GM19099 (cell line): ENCODE data around the gene FBXL13.

Experiments used
- POLR2A ChIP-seq: IDR thresholded peaks from 3 replicates; pipeline ENCODE4 v1.6.1; 2011; ENCODE audit warnings: low read depth; ENCODE audit not compliant: insufficient read length; ENCODE audit errors: extremely low read depth

FBXL13 gene

GRCh38 chr7:103074519-103075336 is at the start of gene FBXL13, which contains the start of gene ARMC10:
TSS of gene FBXL13 (minus strand) at chr7:103074796.
TSS of gene ARMC10 (plus strand) at chr7:103075140. CDS start at chr7:103075273, 133 bp downstream.
- peak; percentile 85 for TF ChIP-seq POLR2A

GRCh38 chr7:103123529-103123928 is 48.9 kb upstream of the FBXL13 start:
- no peak for TF ChIP-seq POLR2A

- no peak for TF ChIP-seq POLR2A
Measured at GRCh38 chr7:103121641-103122040, 47.0 kb upstream of the FBXL13 start.

- TF ChIP-seq POLR2A, result no peak
Measured at GRCh38 chr7:103120362-103120761, 45.8 kb upstream of the FBXL13 start.

- no peak for TF ChIP-seq POLR2A
Measured at GRCh38 chr7:103119791-103120291, 45.2 kb upstream of the FBXL13 start.

GRCh38 chr7:103117465-103117864 is 42.9 kb upstream of the FBXL13 start:
- TF ChIP-seq POLR2A, result no peak

GRCh38 chr7:103116991-103117390 is 42.4 kb upstream of the FBXL13 start:
- no peak for TF ChIP-seq POLR2A

GRCh38 chr7:103116511-103116910 is 41.9 kb upstream of the FBXL13 start:
- no peak for TF ChIP-seq POLR2A

- no peak for TF ChIP-seq POLR2A
Measured at GRCh38 chr7:103115771-103116170, 41.2 kb upstream of the FBXL13 start.

- no peak for TF ChIP-seq POLR2A
Measured at GRCh38 chr7:103114576-103115008, 40.0 kb upstream of the FBXL13 start.

GRCh38 chr7:103113164-103113563 is 38.6 kb upstream of the FBXL13 start:
- TF ChIP-seq POLR2A, result no peak

GRCh38 chr7:103106005-103106702 is 31.6 kb upstream of the FBXL13 start:
- TF ChIP-seq POLR2A, result no peak

- TF ChIP-seq POLR2A, result no peak
Measured at GRCh38 chr7:103101543-103101942, 26.9 kb upstream of the FBXL13 start.

GRCh38 chr7:103100348-103100747 is 25.8 kb upstream of the FBXL13 start:
- no peak for TF ChIP-seq POLR2A

- no peak for TF ChIP-seq POLR2A
Measured at GRCh38 chr7:103097041-103097440, 22.4 kb upstream of the FBXL13 start.

- TF ChIP-seq POLR2A, result no peak
Measured at GRCh38 chr7:103094102-103094501, 19.5 kb upstream of the FBXL13 start.

- TF ChIP-seq POLR2A, result no peak
Measured at GRCh38 chr7:103093429-103093828, 18.8 kb upstream of the FBXL13 start.

- no peak for TF ChIP-seq POLR2A
Measured at GRCh38 chr7:103083210-103083609, 8.6 kb upstream of the FBXL13 start.
